GM18526 (cell line): ENCODE results near the gene DHH.

ENCODE experiments used
- POLR2A ChIP-seq: IDR thresholded peaks from 3 replicates; pipeline ENCODE4 v1.6.1; 2011; ENCODE audit not compliant: insufficient read length; ENCODE audit errors: extremely low read depth

DHH gene

GRCh38 chr12:49059045-49059298 lies 35.6 kb downstream of the DHH start:
- no peak for TF ChIP-seq POLR2A

DNA sequence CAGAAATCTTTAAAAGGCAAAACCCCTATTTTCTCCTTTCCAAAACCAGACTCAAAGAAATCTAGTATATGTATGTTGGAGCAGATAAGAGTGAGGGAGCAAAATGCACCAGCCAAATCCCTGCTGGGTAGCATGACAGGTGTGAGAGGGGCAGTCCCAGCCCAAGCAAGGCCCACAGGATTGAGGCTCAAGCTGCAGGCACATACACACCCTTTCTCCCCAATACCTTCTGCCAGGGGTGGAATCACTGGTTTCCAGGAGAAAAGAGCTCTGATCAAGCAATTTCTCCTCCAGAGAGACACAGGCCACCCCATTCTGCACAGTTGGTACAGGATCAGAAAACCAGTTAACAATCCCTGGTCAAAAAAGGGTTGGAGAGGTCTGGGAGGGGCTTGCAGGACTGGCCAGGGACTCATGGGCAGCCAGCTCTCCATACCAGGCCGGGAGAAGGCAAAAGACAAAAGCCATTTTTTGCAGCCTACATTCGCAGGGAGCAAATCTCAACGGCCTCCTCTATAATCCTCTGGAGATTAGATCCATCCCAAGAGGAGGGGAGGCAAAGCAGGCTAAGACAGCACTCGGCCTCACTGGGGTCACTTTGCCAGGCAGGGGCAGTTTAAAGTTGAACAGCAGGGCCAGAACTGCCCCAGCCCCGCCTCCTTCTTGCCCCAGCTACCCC lies 36.1 kb downstream of the DHH start:
- TF ChIP-seq POLR2A, result no peak

GRCh38 chr12:49057888-49058287 lies 36.7 kb downstream of the DHH start:
- TF ChIP-seq POLR2A, result no peak

GRCh38 chr12:49055978-49056754 lies 38.4 kb downstream of the DHH start:
- no peak for TF ChIP-seq POLR2A

DNA sequence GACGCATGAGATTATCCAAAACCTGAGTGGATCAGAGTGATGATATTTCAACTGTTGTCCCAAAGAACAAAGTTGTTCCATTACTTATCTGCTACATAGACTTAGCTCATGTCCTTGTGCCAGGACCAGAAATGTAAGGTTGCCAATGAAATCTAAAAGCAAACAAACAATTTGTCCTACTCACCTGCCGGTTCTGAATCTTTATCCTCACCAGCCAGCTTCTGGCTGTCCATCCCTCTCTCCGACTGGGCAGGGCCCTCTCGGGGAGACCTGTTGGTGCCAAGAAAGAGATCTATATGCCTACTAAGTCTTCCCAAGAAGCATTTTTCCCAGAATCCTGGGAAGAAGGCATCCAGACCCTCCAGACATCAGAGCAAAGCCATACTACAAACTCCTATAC lies 39.5 kb downstream of the DHH start:
- no peak for TF ChIP-seq POLR2A

GRCh38 chr12:49054524-49054923 lies 40.1 kb downstream of the DHH start:
- TF ChIP-seq POLR2A, result no peak

- TF ChIP-seq POLR2A, result no peak
These were observed 40.5 kb downstream of the DHH start for GRCh38 chr12:49054096-49054495.

DNA sequence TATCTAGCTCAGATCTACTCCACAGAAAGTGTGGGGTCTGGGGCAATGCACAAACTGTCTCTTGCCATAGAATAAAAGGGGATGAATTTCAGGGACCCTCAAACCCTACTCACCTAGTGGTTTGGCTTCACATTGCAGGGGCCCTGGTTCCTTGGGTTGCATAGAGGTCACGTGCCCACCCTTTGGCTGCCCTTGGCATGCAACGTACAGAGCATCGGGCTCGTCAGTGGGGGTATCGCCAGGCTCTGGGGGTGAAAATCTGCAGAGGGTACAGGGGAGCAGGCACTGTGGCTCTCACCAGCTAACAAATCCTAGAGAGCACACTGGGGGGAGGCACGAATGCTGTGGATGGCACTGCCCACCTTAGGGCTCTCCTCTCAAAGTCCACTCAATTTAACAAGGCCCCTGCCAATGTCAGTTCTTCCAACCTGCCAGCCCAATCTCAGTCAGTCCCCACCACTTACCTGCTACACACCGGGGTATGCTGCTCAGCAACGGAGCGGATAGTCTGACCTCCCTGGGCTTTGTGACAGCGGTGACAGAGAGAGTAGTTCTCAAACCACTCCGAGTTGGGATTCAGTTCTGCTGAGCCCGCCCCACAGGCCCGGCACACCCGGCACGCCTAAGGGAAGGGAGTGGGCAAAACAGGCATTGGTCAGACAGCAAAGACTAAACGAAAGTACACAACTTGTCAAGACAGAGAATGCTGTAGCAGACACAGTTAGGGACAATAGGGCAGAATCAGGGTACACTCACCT lies 42.0 kb downstream of the DHH start:
- no peak for TF ChIP-seq POLR2A

DNA sequence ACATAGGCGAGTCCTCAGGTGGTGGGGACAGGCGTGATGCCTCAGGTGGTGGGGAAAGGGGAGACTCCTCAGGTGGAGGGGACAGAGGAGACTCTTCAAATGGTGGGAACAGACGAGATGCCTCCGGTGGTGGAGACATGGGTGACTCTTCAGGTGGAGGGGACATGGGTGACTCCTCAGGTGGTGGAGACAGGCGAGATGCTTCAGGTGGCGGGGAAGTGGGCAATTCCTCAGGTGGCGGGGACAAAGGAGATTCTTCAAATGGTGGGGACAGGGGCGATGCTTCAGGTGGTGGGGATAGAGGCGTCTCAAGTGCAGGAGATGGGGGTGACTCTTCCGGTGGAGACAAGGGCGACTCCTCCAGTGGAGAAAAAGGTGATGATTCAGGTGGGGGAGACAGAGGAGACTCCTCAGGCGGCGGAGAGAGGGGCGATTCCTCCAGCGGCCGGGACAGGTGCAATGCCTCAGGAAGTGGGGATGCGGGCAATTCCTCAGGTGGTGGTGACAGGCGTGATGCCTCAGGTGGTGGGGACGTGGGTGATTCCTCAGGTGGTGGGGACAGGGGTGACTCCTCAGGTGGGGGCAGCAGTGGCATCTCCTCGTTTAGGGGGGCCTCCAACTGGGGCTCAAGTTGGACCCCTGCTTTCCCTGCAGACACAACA lies 42.7 kb downstream of the DHH start:
- no peak for TF ChIP-seq POLR2A

GRCh38 chr12:49051373-49051764 lies 43.2 kb downstream of the DHH start:
- TF ChIP-seq POLR2A, result no peak

DNA sequence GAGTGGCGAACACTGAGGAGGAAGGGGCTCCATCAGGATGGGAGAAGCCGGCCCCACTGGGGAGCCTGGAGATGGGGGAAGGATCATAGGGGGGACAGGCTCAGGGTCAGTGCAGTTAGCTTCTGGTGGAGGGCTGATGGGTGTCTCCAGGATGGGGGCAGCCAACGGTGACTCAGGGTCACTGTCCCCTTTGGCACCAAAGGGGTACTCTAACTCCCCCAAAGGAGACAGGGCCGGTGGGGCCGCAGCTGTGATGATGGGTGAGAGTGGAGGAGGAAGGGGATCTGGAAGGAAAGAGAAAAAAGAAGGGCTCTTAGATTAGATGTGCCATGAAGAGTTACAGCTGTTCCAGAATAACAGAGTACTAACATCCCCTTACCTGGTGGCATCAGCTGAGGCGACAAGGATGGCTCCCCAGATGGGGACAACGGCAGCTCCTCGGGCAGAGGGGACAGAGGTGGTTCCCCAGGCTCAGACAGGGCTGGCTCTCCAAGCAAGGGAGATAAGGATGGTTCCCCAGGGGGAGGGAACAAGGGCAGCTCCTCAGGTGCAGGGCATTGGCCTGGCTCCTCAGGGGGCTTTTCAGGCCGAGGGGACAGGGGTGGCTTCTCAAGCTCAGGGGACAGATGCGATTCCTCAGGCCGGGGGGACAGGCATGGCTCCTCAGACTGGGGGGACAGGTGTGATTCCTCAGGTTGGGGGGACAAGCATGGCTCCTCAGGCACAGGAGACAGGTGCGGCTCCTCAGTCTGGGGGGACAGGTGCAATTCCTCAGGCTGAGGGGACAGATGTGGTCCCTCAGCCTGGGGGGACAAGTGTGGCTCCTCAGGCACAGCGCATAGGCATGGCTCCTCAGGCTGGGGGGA lies 43.9 kb downstream of the DHH start:
- no peak for TF ChIP-seq POLR2A

- TF ChIP-seq POLR2A, result no peak
These were observed 44.9 kb downstream of the DHH start for GRCh38 chr12:49049566-49050224.

- no peak for TF ChIP-seq POLR2A
These were observed 45.6 kb downstream of the DHH start for GRCh38 chr12:49048953-49049352.

GRCh38 chr12:49046129-49046895 lies 48.3 kb downstream of the DHH start:
- no peak for TF ChIP-seq POLR2A
